Activated T-cell treated with anti-CD3 and anti-CD28 coated beads for 24 hours (primary cell): Measurements from ENCODE around the gene TSPAN9.

Experiments
- DNase-seq: peaks from one replicate; pipeline ENCODE4 v3.0.0-alpha.2; 2020; ENCODE audit warnings: low read depth

Gene TSPAN9

DNA sequence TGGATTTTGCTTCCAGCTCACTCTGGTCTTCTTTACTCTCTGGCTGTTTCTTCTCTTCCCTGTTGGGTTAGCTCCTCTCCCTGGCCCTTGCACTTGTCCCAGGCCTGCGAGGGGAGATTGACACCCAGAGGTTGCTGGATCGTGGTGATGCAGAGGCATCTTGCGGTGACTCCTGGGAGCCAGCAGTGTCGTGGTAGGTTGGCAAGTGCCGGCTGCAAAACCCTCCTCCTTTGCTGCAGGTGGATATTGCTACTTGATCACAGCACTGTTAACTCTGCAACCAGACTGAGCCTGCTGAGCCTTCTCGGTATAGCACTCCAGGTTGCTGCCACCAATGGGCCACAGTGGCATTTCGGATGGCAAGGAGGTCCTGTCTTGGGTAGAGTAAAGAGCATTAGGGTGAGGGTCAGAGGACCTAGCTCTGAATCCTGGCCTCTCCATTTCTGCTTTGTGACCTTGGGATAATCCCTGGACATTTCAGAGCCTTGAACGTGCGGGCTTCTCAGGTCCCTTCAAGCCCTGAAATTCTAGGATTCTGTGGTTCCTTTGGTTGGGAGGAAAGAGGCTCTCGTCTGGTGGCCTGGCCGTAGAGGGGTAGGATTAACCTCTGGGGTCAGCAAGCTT lies 87.4 kb downstream of the TSPAN9 start:
- no peak for DNase-seq

DNA sequence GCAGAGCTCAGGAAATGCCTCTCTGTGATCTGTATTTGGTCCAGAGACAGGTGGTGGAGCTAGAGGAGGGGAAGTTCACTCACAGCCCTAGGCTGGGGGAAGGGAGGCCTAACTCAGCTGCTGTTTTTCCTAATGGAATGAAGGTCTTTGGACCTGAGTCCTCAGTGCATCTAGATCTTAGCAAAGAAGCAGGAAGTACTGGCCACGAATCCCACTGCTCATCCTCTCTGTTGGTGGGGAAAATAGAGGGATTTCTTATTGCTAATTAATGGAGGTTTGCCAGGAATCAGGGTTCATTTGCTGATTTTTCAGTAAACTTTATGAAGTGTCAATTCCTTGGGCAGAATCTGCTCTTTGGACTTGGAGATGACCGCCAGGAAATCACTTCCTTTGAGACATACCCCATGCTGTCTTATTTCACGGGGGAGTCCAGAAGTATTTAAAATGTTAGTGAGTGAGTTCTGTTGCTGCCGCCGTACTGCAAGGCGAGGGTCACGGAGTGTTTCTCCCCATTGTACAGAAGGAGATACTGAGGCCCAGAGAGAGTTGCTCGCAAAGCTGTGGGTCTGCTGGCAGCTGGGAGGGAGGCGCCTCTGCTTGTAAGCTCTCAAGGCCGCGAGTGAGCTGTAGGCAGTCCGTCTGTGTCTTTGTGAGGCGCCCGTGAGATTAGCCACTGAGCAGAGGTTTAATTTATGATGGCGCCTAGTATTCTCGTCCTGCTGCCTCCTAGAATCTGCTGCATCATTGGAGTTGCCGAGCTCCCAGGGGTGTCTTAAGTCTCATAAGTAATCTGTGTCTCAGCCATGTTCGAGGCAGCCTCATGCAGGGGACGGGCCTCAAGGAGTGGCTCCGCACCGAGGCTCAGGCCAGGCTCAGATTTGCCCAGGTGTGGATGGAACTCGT lies 88.2 kb downstream of the TSPAN9 start:
- DNase-seq, result no peak

DNA sequence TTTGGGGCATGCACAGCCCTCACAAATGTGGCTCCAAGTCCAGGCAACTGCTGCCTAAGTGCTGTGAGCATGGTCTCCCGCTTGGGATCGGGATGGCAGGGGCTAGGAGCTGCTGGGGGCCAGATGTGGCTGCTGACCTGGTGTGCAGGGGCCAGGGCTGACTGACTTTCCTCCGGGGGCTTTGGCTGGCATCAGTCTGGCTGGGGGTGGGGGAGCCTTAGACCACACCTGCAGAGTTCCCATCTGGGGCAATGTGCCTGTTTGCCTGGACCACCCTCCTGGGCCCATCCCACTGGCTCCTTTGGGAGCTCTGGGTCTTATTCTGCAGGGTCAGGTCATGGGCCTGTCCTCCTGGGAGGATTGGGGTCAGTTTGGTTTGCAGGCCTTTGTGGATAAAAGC lies 90.5 kb downstream of the TSPAN9 start:
- no peak for DNase-seq

DNA sequence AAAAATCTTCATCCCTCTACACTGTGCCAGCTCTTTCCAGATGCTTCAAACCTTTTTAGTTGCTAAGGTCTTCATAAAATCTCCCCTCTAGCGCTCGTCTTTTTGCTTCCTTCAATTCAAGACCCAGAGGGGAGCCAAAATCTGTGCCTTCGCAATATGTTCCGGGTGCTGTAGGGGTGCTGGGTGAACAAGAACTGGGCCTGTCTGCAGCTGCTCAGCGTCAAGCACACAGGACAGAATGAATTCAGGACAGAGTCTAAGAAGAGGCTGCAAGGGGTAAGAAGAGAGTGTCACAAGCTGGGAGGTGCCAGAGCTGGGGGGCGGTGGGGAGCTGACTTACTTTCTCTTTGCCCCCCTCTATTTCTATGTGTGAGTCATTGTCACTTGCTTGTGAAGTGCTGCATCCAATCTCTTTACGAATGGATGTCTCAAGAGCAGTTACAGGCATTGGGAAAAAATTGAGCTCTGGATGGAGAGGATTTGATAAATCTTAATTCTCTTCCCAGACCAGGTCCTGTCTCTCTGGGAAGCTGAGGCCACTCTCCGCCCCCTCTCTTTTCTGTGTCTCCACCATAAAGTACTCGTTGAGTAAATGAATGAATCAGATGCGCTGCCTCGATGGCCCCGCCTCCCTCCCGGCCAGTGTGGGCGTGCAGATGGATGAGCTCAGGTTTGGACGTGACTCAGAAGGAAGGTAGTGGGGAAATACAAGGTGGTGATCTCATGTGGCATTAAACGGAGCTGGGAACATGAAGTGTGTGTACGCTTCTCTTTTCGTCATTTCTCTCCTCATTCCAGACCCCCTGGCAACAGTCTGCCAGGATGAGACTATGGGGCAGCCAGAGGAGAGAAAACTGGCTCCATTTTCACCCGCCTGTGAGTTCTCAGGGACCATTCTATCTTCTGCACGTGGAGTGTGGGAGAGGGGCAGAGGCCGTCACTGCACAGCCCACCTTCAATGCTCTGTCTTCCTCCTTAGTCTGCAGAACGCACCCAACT lies 91.3 kb downstream of the TSPAN9 start:
- DNase-seq, result peak; percentile 7

DNA sequence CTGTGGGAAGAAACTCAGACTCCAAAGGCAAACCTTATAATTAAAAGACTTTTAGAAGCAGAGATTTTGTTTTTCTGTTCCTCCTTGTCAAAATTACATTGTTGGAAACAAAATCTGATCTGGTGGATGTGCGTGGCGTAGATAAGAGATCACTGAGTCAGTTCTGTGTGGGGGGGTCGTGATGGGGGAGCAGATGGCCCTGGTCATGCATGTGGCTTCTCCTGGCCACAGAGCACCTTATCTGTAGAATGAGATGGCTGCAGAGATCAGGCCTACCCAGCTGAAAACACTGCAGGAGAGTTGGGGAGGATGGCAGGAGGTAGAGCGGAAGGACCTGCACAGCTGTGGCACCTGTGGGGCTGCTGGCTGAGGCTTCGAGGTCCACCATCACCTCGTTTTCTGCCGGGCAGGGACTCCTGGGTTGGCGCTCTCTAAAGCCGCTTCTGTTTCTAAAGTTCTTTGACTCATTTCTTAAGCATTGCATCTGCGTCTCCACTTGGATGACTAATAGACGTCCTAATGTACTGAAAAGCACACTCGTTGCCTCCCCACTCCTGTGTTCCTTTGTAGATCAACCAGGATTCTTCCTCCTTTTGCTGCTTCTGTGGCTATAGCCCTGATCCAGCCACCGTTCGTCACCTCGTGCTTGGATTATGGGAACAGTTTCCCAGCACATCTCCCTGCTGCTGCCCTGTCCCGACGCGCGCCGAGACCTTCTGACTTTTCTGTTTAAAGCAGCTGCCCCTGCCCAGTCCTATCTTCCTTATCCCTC lies 93.4 kb downstream of the TSPAN9 start:
- DNase-seq, result no peak

DNA sequence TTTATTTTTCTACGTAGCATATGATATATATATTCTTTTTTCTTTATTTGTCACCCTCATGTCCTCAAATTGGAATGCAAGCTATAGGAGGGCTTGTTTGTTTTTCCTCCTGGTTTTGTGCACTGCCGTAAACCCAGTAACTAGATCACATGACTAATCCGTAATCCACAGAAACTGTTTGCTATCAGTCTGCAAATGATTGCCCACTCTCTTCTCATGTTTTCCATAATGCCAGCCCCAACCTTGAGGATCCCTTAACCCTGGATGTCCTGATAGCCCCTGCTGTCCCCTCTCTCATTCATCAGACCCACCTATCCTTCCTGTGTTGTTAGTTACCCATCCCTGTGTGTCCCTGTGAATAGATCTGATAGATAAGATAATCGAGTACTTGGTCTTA lies 94.0 kb downstream of the TSPAN9 start:
- no peak for DNase-seq

DNA sequence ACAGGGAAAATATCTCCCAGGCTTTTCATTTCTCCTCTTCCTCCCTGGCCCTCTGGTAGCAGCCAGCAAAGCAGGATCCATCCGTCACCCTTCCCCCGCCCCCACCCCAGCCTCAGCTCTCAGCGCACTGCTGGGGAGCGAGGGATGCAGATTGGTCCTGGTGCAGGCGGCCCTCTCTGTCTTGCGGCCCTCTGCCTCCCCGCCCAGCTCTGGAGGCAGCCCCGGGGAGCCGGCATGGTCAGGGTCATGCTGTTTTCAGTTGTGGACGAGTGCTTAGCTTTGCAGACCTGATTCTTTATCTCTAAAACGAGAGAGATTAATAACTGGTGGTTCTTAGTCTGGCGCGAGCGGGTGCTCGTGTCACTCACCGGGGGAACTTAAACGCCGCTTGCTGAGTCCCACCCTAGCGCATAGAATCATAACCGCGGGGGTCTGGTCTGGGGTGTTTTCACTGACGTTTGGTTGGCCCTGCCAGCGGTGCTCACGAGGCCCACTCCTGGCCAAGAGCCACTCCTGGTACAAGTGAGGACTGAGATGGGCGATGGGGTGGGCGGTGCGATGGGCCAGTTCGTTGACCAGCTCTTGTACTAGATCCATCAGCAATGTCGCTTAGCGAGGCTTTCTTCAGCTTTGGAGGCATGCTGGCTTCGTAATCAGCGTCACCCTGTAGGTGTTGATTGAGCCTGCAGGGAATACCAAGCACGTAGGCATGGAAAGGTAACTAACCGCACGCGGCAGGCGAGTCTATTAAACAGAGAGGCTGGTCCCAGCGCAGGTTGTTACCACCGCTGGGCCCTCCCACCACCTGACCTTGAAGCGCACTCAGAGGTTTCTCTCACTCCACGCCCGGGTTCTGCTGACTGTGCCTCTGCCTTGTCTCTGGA lies 95.2 kb downstream of the TSPAN9 start:
- DNase-seq, result no peak

DNA sequence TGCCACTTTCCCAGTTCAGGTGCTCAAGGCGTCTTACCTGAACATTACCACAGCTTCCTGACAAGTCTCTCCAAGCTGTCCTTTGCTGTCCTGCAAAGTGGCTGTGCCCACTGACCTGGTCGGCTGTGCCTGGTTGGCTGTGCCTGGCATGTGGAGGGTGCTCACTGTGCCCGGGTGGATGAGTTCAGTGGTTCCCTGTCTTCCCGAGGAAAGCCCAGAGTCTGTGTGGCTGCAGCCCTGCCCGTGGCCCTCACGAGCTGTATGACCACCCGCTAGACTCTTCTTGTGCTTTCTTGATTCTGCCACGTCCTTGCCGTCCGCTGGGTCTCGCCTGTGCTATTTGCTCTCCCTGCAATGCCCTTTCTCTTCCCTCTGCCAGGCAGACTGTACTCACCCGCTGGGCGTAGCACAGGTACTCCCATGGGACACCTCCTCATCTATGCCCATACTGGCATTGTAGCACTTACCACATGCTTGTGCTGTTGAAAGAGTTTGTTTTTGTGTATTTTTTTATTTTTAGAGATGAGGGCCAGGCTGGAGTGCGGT lies 95.9 kb downstream of the TSPAN9 start:
- no peak for DNase-seq

DNA sequence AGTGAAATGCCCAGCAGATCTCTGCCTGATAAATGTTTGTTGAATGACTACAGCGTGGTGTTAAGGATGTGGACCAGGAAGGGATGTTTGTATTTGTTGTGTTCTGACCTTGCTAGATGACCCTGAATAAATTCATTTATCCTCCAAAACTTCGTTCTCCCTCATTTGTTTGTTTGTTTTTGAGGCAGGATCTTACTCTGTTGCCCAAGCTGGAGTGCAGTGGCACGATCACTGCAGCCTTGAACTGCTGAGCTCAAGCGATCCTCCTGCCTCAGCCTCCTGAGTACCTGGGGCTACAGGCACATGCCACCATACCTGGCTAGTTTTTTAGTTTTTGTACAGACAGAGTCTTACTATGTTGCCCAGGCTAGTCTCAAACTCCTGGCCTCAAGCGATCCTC lies 96.7 kb downstream of the TSPAN9 start:
- no peak for DNase-seq

DNA sequence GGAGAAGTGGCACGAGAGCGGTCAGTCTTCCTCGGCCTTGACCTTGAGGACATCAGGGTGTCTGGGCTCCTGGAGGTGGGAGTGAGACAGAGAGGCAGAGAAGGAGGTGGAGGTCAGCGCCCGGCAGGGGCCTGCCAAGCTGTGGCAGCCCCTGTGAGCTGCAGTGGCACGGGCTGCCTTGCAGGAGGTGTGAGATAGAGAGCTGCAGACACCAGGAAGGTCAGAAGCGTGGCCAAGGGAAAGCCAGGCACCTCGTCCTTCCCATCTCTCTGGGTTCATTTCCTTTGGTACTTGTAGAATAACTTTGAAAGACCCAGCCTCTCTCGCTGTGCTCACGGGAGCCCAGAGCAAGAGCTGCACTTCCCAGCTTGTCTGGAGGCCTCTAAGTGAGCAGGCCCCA lies 98.1 kb downstream of the TSPAN9 start:
- DNase-seq, result no peak

DNA sequence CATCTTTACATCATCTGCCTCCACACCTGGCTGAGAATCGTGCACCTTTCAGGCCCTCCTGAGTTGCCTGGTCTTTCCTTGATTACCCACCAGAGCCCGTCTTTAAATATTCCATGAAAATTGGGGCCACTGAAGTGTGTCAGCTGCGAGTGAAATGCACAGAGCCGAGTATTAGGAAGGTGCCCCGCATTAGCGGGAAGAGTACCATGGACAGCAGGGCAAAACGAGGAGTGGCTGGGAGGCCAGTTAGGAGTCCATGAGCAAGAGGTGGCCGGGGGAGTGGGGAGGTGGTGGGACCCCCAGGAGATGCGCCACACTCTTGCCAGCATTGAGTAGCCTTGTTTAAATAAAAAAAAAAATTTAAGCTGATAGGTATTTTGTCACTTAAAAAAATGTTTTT lies 99.6 kb downstream of the TSPAN9 start:
- no peak for DNase-seq

DNA sequence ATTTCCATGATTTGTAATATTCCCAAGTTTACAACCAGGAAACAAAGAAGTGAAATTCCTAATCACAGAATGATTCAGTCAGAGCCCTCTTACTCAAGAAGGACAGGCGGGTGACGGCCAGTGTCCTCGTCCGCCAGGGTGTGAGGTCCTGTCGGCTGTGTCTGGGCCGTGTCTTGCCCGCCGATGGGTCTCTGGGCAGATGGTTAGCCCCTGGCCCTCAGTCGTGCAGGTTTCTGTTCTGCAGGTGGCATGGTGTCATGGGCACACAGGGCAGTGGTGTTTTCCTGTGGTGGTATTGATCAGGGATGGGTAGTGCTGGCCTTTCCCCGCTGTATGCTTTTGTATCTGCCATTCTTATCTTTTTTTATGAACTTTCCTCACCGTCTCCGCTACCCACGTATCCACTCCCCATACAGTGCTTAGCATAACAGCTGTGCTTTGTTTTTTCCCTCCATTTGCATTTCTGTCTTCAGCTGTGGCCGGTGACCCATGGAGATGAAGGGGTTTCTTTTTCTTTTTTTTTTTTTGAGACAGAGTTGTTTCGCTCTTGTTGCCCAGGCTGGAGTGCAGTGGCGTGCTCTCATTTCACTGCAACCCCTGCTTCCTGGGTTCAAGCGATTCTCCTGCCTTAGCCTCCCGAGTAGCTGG lies 100.7 kb downstream of the TSPAN9 start:
- no peak for DNase-seq

DNA sequence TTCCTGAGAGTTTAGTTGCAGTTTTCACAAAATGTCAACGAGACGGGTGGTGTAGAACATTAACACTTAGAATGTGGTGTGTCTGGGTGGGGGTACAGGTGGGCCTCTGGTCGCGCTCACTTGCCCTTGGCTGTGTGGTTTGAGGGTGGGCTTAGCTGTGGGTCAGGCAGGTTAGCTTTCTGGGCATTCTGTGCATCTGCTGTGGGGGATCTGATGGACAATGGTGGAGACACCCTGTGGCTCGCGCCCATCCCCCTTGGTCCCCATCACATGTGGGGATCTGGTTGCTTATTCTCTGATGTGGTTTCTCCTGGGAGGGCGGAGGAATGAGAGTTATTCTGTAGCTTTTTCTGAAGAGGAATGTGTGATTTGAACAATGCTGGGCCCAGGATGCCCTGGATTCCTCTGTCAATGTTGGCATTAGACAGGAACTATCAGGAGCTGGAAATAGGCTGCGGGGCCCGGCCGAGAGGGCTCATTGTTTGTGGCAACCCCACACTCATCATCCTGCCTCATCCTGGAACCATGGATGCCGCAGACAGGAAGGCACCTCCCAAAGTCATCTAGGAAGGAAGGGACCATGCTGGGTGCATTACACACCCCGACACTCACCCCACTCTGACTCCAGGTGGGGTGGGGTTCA lies 101.6 kb downstream of the TSPAN9 start:
- no peak for DNase-seq

DNA sequence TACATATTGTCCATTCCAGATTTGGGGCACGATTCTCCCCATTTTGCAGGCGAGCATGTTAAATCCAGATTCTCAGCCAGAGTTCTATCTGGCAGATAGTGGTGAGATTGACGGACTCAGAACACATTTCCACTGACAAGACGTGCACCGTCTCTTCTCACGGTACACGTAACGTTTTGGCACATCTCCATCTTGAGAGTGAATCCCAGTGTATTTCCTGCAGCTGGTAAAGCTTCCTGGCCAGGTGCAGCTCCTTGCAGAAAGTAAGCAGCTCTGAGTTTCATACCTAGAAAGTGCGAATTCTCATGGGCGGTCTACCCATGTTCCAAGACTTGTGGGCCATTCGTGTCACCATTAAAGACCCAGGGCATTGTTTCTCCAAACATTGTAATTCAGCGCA lies 102.6 kb downstream of the TSPAN9 start:
- DNase-seq, result no peak

DNA sequence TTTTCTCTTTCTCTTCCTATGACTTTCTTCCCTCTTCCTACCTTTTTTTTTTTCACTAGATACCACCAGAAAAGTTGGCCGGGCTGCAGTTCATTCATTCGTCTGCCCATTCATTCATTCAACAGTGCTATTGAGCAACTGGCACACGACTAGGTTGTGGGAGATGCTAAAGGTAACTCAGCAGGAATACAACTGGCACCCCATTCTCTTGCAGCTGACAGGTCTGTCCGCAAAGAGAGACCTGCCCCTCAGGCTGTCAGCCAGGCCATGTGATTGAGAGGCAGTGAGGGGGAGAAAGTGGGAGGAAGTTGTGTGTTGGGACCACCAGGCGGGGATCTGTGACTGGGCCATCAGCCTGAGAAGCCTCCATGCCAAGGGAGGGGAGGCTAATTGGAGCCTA lies 105.2 kb downstream of the TSPAN9 start:
- no peak for DNase-seq

DNA sequence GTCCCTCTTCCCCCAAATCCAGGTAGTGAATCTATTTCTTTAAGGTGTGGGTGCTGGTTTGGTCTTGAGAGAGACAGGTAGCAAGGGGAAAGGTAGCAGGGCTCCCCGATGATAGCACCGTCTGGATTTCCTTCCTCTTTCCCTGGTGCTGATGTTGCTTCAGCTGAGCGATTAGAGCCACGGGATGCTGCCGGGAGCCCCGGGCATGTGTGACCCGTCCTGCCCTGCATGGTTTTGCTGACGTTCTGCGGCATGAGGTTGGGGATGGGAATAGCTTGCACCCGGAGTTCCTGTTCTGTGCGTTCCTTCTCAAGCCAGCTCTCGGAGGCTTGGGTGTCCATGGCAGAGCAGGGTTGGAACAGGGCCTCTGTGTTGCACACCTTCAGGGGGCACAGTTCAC lies 107.3 kb downstream of the TSPAN9 start:
- DNase-seq, result no peak

DNA sequence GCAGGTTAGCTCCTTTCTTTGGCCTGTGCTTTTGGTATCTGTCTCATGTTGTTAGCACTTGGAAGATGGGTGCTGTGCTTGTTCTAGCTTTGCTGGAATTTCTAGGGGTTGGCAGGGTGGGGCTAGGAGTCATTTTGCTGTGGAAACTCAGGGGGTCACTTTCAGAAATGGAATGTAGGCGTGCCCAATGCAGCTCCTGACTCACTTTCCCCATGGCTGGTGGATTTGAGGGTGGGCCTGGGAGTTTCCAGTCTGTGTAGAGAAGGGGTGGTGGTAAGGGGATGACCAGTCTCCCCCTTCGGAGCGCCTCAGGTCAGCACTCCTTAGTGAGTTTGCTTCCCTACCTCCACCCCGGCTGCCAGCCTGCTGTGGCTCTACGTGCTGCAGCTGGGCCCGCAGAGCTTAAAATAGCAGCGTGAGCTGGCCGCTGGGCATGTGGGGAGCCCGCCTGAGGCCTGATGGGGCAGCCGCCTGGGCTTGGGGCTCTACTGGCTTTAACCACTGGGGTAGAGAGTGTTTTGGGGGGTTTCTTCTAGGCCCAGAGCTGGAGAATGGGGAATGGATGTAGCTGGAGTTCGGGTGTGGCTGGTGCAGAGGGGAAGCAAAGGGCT lies 108.2 kb downstream of the TSPAN9 start:
- no peak for DNase-seq

DNA sequence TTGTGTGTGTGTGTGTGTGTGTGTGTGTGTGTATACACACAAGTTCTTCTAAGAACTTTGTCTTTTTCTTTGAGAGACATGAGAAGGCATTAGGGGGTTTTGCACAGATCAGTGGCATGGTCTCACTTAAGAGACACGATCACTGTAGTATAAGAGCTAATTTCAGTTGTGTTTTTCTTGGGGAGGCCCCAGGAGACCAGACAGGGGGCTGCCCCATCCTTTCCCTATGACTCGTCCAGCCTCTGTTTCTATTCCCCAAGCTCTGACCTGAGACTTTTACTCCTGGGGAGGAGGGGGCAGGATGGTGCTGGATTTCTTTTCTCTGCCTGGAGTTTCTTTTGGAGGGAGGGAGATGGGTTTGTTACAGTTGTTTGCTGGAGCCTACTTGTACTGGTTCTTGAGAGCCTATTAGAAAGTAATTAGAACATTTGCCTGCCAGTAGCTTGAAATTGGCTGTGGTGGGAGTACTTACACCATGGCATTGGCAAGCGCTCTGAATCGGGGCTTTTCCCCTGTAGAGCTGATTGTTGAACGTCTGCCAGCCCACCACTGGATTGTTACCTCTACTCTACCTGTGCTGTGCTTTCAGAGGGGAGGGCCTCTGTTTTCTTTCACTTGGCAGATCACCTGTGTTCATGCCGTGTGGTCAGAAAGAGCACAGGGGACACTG lies 109.5 kb downstream of the TSPAN9 start:
- DNase-seq, result no peak
